Measurements from ENCODE around the gene HOXC11.

The HOXC11 gene

GRCh38 chr12:53942467-53942997 lies 30.4 kb upstream of the HOXC11 start:
- in situ Hi-C loops (cut with HindIII; ENCODE audit: low sequenced_read_pairs), result no loop called here

DNA sequence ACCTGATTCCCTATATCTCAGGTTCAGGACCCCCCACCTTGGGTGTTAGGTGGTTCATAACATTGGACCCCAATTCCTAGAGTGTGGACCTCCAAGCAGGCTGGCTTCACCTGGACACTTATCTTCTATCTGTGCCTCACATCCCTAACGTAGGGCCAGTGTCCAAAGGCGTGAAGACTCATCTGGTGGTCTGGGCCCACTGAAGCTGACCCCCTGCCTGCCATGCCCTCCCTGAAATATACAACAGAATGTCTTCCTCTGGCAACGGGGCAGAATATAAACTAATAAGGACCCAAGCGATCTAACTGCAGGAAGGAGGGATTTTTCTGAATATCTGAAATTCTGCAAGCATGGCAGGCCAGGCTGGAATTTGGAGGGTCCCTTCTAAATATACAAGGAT lies 28.7 kb upstream of the HOXC11 start:
- in situ Hi-C loops (cut with HindIII; ENCODE audit: low sequenced_read_pairs), result no loop called here

DNA sequence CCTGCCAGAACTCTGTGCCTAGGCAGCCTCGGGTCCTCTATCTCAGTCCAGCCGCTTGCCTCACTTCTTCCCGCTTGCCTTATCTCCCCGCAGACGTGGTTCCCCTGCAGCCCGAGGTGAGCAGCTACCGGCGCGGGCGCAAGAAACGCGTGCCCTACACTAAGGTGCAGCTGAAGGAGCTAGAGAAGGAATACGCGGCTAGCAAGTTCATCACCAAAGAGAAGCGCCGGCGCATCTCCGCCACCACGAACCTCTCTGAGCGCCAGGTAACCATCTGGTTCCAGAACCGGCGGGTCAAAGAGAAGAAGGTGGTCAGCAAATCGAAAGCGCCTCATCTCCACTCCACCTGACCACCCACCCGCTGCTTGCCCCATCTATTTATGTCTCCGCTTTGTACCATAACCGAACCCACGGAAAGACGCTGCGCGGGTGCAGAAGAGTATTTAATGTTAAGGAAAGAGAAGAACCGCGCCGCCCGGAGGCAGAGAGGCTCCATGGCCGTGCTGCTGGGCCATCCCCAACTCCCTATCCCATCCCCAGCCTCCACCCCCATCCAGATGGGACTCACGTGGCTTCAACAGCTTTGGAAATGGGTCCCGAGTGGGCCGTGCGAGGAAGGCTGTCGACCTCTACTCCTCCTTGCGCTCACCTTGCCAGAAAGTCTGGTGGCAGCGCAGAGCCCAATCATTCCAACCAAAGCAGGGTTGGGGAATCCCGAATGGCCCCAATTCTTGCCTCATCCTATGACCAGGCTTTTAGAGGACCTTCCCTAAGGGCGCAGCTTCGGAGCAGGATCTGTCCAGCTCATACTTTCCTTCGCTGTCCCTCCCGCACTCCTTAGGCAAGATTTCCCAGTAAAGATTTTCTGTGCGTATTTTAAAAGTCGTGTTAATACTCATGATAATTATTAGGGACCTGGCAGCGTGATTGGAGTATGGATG lies 27.7 kb upstream of the HOXC11 start:
- in situ Hi-C loops (cut with HindIII; ENCODE audit: low sequenced_read_pairs), result no loop called here

DNA sequence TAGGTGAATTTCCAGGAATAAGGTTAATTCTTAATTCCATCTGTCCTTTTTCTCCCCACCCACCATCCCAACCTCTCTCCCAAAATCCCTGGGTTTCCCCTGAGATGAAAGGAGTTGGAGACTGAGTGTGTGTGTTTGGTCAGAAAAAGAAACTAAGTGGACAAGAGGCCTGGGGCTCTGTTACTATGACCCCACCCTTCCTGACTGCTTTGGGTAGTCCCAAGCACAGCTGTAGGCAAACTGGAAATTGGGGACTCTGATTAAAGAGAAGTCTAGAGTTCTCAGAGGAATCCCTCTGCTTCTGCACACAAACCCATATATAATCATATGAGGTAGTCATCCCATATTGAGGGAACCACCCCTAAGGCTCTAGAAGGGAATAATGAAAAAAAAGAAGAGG lies 25.2 kb upstream of the HOXC11 start:
- in situ Hi-C loops (cut with HindIII; ENCODE audit: low sequenced_read_pairs), result no loop called here

DNA sequence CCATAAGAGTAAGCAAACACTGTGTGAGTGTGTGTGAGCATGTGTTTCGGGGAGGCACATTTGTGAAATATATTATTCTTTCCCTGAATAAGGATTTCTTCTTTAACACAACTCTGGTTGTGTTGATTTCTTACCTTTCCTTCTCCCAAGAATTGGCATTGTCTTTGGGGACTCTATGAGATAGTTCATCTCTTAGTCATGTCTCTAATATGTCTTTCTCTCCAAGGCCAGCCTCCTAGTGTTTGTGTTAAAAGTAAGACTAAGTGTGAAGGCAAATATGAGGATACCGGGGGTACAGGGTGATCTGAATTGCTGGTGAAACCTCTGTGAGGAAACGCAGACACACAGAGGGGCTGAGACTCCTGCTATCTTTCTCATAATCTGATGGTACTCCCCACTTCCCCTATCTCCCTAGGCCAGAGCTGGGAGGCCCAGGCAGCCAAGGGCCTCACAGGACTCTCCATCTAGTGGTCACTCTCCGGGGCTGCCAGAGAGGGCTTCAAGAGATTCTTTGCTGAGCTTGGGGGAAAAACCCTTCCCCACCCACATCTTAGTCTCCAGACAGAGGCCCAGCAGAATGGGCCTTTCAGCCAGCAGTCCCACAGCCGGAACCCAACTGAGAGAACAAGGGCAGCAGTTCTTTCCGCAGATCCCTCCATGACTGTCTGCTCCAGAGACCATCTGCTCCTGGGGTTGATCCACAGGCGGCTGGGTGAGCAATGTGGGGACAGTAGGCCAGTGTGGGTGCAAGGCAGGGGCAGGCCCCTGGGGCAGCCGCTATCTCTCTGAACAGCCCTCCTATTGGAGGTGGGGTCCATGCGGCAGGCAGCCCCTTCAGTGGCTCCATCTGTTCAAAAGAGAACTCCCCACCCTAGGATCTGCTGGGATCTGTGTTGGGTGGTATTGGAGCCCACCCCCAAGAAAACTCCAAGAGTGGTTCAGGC lies 24.0 kb upstream of the HOXC11 start:
- in situ Hi-C loops (cut with HindIII; ENCODE audit: low sequenced_read_pairs), result no loop called here

DNA sequence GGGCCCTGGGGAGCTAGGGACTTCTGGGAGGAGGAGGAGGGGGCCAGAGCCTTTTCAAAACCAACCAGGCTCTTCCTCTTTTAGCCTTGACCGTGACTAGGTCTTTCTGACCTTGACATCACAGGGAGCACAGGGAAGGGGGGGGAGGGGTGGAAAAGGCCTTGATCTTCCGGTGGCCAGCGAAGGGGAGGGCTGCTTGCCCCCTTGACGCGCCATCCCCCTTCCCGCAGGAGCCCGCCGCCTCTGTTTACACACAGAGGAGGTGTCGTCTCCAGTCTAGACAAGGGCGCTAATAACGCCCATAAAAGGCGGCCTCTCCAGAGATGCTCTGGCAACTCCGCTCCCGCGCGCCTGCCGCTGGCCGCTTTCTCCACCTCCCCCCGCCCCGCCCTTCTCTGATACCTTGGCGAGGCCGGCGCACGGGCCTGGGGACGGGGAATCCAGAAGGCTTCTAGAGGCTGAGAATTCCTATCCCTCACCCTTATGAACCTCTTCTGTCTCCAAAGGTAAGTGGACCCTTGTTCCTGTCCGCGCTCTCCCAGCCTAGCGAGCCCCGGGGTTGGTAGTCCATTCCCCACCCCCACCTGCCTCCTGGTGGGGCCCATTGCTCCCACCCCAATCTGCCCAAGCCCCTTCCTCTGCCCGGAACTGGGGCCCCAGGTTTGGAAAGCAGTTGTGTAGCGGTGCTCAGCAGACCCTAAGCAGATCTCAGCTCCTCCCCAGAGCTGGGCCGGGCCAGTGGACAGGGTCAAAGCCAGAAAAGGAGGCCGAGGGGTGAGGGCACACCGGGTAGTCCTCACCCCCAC lies 23.1 kb upstream of the HOXC11 start:
- in situ Hi-C loops (cut with HindIII; ENCODE audit: low sequenced_read_pairs), result no loop called here

- in situ Hi-C loops (cut with HindIII; ENCODE audit: low sequenced_read_pairs), result no loop called here
Measured at GRCh38 chr12:53950437-53950773, 22.5 kb upstream of the HOXC11 start.

DNA sequence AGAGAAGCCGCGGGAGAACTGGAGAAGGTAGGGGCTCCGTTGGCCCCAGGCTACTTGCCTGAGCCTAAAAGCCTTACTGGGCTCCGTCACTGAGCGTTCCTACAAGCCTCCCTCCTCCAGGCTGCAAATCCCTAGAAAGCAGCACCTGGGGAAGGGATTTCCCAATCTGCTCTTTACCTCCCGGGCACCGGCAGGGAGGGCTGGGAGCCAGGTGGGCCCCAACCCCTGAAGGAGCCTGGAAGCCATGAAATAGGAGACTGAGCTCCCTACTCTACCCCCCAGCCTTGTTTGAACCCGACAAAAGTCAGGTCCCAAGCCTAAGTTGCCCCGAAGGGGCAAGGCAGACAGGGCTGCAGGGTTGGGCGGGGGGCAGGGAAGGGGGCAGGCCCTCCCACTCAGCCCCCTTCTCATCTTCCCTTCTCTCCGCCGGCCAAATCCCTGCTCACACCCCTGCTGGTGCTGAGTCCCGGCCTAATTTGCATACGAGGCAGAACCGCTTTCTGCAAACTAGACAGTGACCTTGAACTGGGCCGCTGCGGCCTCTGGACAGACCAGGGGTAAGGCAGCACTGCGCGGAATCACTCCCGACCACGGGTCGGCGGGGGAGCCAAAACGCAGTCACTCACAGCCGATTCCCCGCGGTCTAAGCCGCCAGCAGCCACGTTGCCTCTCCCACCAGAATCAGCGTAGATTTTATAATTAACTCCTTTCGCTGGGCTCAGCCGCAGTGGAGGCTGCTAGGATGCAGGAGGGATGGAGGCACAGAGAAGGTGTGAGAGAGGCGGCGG lies 21.9 kb upstream of the HOXC11 start:
- in situ Hi-C loops (cut with HindIII; ENCODE audit: low sequenced_read_pairs), result no loop called here

DNA sequence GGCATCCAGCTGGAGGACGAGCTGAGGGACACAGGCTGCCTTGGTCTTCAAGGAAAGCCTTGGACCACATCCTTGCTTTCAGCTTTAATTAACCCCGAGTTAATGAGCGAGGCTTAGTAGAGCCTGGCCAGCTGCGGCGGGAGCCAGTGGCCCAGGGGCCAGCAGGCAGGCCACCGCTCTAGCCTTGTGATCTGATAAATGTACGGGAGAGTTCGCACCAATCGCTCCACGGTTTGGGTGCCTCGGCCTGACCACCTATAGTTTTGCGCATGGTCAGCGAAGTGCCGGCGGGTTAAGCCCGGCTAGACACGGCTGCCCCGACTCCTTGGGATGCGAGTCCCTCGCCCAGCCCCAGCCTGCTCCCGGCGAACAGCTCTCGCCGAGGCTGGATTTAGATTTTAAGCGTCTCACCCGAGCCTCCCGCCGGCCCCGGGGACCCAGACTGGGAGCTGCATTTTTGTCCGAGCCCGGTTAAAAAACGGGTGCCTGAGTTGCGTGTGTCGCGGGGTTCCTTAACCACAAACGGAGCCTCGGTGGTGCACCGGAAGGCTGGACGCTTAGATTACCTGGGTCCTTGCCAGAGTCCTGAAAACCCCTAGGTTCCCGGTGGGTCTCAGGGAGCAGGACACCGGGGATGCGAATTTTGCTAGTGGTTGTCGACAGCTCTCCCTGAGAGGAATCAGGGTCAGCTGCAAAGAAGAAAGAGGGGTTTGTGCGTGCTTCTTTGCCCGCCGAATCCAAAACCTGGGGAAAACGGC lies 21.2 kb upstream of the HOXC11 start:
- in situ Hi-C loops (cut with HindIII; ENCODE audit: low sequenced_read_pairs), result no loop called here

DNA sequence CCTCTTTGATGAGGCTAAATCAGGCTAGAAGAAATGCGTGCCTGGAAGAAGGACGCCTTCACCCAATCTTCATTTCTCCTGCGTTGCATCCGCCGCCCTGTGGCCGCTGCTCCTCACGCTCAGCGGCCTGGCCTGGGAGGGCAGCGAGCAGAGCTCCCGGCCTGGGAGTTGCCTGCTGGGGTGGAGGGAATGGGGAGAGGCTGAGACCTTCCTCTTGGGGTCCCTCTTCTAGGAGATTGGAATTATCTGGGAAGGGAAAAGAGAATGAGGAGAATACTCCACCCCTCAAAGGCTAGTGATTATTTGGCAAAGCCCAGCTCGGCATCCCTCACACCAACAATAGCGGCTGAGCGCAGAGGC lies 20.6 kb upstream of the HOXC11 start:
- in situ Hi-C loops (cut with HindIII; ENCODE audit: low sequenced_read_pairs), result no loop called here

- in situ Hi-C loops (cut with HindIII; ENCODE audit: low sequenced_read_pairs), result no loop called here
Measured at GRCh38 chr12:53952871-53953734, 19.8 kb upstream of the HOXC11 start.

GRCh38 chr12:53953831-53954693 lies 18.9 kb upstream of the HOXC11 start:
- in situ Hi-C loops (cut with HindIII; ENCODE audit: low sequenced_read_pairs), result no loop called here

GRCh38 chr12:53954694-53955035 lies 18.3 kb upstream of the HOXC11 start, which contains the start of gene HOXC12:
TSS of gene HOXC12 (plus strand) at chr12:53954903. CDS start at chr12:53954930, 27 bp downstream.
- in situ Hi-C loops (cut with HindIII; ENCODE audit: low sequenced_read_pairs), result no loop called here

GRCh38 chr12:53955036-53955775 lies 17.7 kb upstream of the HOXC11 start:
- in situ Hi-C loops (cut with HindIII; ENCODE audit: low sequenced_read_pairs), result no loop called here

GRCh38 chr12:53955776-53956250 lies 17.1 kb upstream of the HOXC11 start:
- in situ Hi-C loops (cut with HindIII; ENCODE audit: low sequenced_read_pairs), result no loop called here

DNA sequence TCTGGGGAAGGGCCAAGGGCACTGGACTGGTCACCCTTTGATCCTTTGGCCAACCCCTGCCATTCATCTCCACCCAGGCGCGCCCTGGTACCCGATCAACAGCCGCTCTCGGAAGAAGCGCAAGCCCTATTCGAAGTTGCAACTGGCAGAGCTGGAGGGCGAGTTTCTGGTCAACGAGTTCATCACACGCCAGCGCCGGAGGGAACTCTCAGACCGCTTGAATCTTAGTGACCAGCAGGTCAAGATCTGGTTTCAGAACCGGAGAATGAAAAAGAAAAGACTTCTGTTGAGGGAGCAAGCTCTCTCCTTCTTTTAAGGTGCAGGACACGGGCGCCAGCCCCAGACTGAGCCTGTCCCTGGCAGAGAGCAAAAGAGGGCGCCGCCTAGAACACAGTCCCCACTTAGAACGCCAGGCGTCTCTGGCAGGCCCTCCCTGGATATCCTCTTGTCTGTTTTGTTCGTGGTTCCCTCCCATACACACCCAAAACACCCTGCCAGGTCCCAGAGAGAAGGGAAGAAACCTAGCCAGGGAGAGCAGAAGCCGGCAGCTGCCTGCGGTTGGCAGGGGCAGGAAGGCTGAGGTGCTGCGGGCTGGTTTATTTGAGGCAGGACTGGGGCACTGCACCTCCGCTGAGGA lies 16.6 kb upstream of the HOXC11 start:
- in situ Hi-C loops (cut with HindIII; ENCODE audit: low sequenced_read_pairs), result no loop called here

Measured in DLD1 (cell line).